ENCODE measurements around the gene HSPH1. TPM values are rescaled to one million over a fixed set of nuclear protein-coding genes. Genes with fewer than 3 reads are reported as not detected.

The HSPH1 gene
- total RNA-seq, 1 donor from 2014 or later: 50.9 TPM

- DNase-seq (ENCODE audit: low read depth): no peak
- no peak for TF ChIP-seq CTCF (conservative IDR thresholded peaks at IDR 0.05; ENCODE audit: low read depth, low read length)
- peak overlapping the region; percentile 77 for H3K4me3 ChIP-seq (ENCODE audit: low read depth, low read length)
These were observed 39.8 kb upstream of the HSPH1 start for GRCh38 chr13:31201341-31202031.

- TF ChIP-seq CTCF (conservative IDR thresholded peaks at IDR 0.05; ENCODE audit: low read depth, low read length): no peak
- no peak for DNase-seq (ENCODE audit: low read depth)
- peak overlapping the region; percentile 77 for H3K4me3 ChIP-seq (ENCODE audit: low read depth, low read length)
These were observed 38.9 kb upstream of the HSPH1 start for GRCh38 chr13:31200637-31200971.

GRCh38 chr13:31199849-31200636, 38.3 kb upstream of the HSPH1 start, which contains the start of gene B3GLCT:
Gene B3GLCT (plus strand): TSS chr13:31199975. CDS start chr13:31200085, 110 bp downstream.
- TF ChIP-seq CTCF (conservative IDR thresholded peaks at IDR 0.05; ENCODE audit: low read depth, low read length): peak; percentile 74
- no peak for DNase-seq (ENCODE audit: low read depth)
- peak within 1 kb of the TSS; percentile 77 for H3K4me3 ChIP-seq (ENCODE audit: low read depth, low read length)

- H3K4me3 ChIP-seq (ENCODE audit: low read depth, low read length): peak overlapping the region; percentile 77
- no peak for TF ChIP-seq CTCF (conservative IDR thresholded peaks at IDR 0.05; ENCODE audit: low read depth, low read length)
- DNase-seq (ENCODE audit: low read depth): no peak
These were observed 37.8 kb upstream of the HSPH1 start for GRCh38 chr13:31199527-31199848.

- no peak for TF ChIP-seq CTCF (conservative IDR thresholded peaks at IDR 0.05; ENCODE audit: low read depth, low read length)
- no peak for DNase-seq (ENCODE audit: low read depth)
- H3K4me3 ChIP-seq (ENCODE audit: low read depth, low read length): no peak overlapping the region
These were observed 36.8 kb upstream of the HSPH1 start for GRCh38 chr13:31198519-31198918.

GRCh38 chr13:31196992-31197391, 35.3 kb upstream of the HSPH1 start:
- no peak overlapping the region for H3K4me3 ChIP-seq (ENCODE audit: low read depth, low read length)
- DNase-seq (ENCODE audit: low read depth): no peak
- no peak for TF ChIP-seq CTCF (conservative IDR thresholded peaks at IDR 0.05; ENCODE audit: low read depth, low read length)

All from epithelial cell of proximal tubule (primary cell).